Measurements from ENCODE around the gene POU2AF3.

The POU2AF3 gene

GRCh38 chr11:111298413-111299100 lies at the start of gene POU2AF3:
Gene POU2AF3 (plus strand): TSS chr11:111298546. CDS start chr11:111298582, 36 bp downstream.
- peak within 1 kb of the TSS; percentile 57 for H3K4me3 ChIP-seq (ENCODE audit: low read depth, low read length)
- DNase-seq (ENCODE audit: low read depth), result no peak

GRCh38 chr11:111250936-111251335 lies 47.4 kb upstream of the POU2AF3 start:
- DNase-seq (ENCODE audit: low read depth), result no peak
- no peak for TF ChIP-seq CTCF (IDR thresholded peaks at IDR 0.05; ENCODE audit: low read depth, low read length, missing control alignments)
- no peak overlapping the region for H3K4me3 ChIP-seq (ENCODE audit: low read depth, low read length)

More at GRCh38 chr11:111298413-111299100, at the start of gene POU2AF3:
- TF ChIP-seq CTCF (IDR thresholded peaks at IDR 0.05; ENCODE audit: low read depth, low read length, missing control alignments), result no peak

GRCh38 chr11:111253131-111253530 lies 45.2 kb upstream of the POU2AF3 start:
- DNase-seq (ENCODE audit: low read depth), result no peak
- no peak for TF ChIP-seq CTCF (IDR thresholded peaks at IDR 0.05; ENCODE audit: low read depth, low read length, missing control alignments)
- no peak overlapping the region for H3K4me3 ChIP-seq (ENCODE audit: low read depth, low read length)

GRCh38 chr11:111253630-111254029 lies 44.7 kb upstream of the POU2AF3 start:
- no peak for TF ChIP-seq CTCF (IDR thresholded peaks at IDR 0.05; ENCODE audit: low read depth, low read length, missing control alignments)
- H3K4me3 ChIP-seq (ENCODE audit: low read depth, low read length), result no peak overlapping the region
- no peak for DNase-seq (ENCODE audit: low read depth)

- no peak for TF ChIP-seq CTCF (IDR thresholded peaks at IDR 0.05; ENCODE audit: low read depth, low read length, missing control alignments)
- H3K4me3 ChIP-seq (ENCODE audit: low read depth, low read length), result no peak overlapping the region
- no peak for DNase-seq (ENCODE audit: low read depth)
These were observed 40.3 kb upstream of the POU2AF3 start for GRCh38 chr11:111258046-111258445.

GRCh38 chr11:111259896-111260295 lies 38.5 kb upstream of the POU2AF3 start:
- DNase-seq (ENCODE audit: low read depth), result no peak
- H3K4me3 ChIP-seq (ENCODE audit: low read depth, low read length), result no peak overlapping the region
- TF ChIP-seq CTCF (IDR thresholded peaks at IDR 0.05; ENCODE audit: low read depth, low read length, missing control alignments), result no peak

- no peak overlapping the region for H3K4me3 ChIP-seq (ENCODE audit: low read depth, low read length)
- no peak for DNase-seq (ENCODE audit: low read depth)
- TF ChIP-seq CTCF (IDR thresholded peaks at IDR 0.05; ENCODE audit: low read depth, low read length, missing control alignments), result no peak
These were observed 37.5 kb upstream of the POU2AF3 start for GRCh38 chr11:111260811-111261210.
